OCI-LY3 (cell line): ENCODE measurements around the gene NIPSNAP2.
"Not testable (repeated sequence)": the region's sequence is repeated elsewhere in the genome, so short reads cannot be mapped to it uniquely, and the experiment has no call there.

Experiments
- H2AFZ ChIP-seq: fragments of 200-600, 300-600 bp; shearing (Covaris generic); 2 replicates; pipeline ENCODE4 v1.6.0; 2014; ENCODE audit warnings: antibody characterized with exemption, low read depth, low read length
- H3K27ac ChIP-seq: fragments of 200-600, 300-600 bp; sonication (generic); 2 replicates; pipeline ENCODE4 v1.5.1; 2014; ENCODE audit warnings: mild to moderate bottlenecking, low read length, moderate library complexity, mixed read lengths
- H3K27me3 ChIP-seq: fragments of 200-600, 300-600 bp; sonication (generic); 2 replicates; pipeline ENCODE4 v1.6.1; 2014; ENCODE audit warnings: low read depth, low read length, mixed read lengths
- H3K36me3 ChIP-seq: fragments of 200-600, 300-600 bp; sonication (generic); replicated peaks from 2 replicates; pipeline ENCODE3; 2014; ENCODE audit warnings: low read depth, low read length, mixed read lengths
- H3K4me1 ChIP-seq: fragments of 300-600, 200-600 bp; sonication (generic); 2 replicates; pipeline ENCODE4 v1.6.1; 2014; ENCODE audit warnings: low read length, mixed read lengths
- H3K4me2 ChIP-seq: fragments of 200-600, 300-600 bp; sonication (generic); 2 replicates; pipeline ENCODE4 v1.6.1; 2014; ENCODE audit warnings: low read length, mixed read lengths
- H3K4me3 ChIP-seq: fragments of 300-600, 200-600 bp; sonication (generic); 2 replicates; pipeline ENCODE4 v1.5.1; 2014; ENCODE audit warnings: antibody characterized with exemption, mild to moderate bottlenecking, low read length, moderate library complexity
- H3K79me2 ChIP-seq: fragments of 300-600, 200-600 bp; shearing (Covaris generic); 2 replicates; pipeline ENCODE4 v1.6.1; 2014; ENCODE audit warnings: mild to moderate bottlenecking, low read length, mixed read lengths
- H3K9ac ChIP-seq: fragments of 300-600, 200-600 bp; shearing (Covaris generic); 2 replicates; pipeline ENCODE4 v1.6.0; 2014; ENCODE audit warnings: mild to moderate bottlenecking, low read length, moderate library complexity
- H3K9me3 ChIP-seq: fragments of 200-600, 300-600 bp; shearing (Covaris generic); 2 replicates; pipeline ENCODE4 v1.6.1; 2014; ENCODE audit warnings: low read length, mixed read lengths; ENCODE audit not compliant: insufficient read depth
- H4K20me1 ChIP-seq: fragments of 200-600, 300-600 bp; sonication (generic); 2 replicates; pipeline ENCODE4 v1.6.1; 2016; ENCODE audit warnings: low read length, mixed read lengths; ENCODE audit not compliant: insufficient read depth
- EZH2phosphoT487 ChIP-seq: fragments of 200-600 bp; shearing (Covaris generic); IDR thresholded peaks from 2 replicates; pipeline ENCODE4 v1.6.1; 2018; ENCODE audit warnings: antibody characterized with exemption, mixed run types, low read depth
- TF ChIP-seq, protein P1 (sequence below): fragments of 200-600, 300-600 bp; sonication (generic); IDR thresholded peaks from 2 replicates; pipeline ENCODE4 v1.5.1; 2014; ENCODE audit warnings: antibody characterized with exemption, low read length, low read depth

NIPSNAP2 gene

DNA sequence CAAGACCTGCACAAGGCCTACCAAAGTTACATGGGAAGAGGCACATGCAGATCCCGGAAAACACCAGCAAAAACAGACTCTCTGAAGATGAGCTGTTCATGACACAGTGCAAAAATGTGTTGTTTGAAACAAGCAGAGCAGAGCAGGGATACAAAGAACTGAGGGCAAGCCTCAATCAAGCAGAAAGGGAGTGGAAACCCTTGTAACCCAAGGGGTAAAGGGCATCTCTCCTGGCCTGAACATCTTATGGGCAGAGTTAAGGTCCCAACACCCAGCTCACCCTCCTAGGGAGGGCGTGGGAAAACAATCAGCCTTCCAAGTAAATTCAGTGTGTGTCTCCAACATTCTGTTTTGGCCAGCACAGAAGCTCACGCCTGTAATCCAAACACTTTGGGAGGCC, 76.3 kb downstream of the NIPSNAP2 start:
- no peak overlapping the region for H3K4me3 ChIP-seq
- no peak overlapping the region for H3K27ac ChIP-seq
- no peaks in the 10 kb centered on the region for H3K79me2 ChIP-seq
- no peaks in the 10 kb centered on the region for H3K9me3 ChIP-seq
- H3K4me2 ChIP-seq = no peak overlapping the region
- no peaks in the 10 kb centered on the region for H4K20me1 ChIP-seq
- no peak for TF ChIP-seq EZH2phosphoT487
- TF ChIP-seq, protein P1, sequence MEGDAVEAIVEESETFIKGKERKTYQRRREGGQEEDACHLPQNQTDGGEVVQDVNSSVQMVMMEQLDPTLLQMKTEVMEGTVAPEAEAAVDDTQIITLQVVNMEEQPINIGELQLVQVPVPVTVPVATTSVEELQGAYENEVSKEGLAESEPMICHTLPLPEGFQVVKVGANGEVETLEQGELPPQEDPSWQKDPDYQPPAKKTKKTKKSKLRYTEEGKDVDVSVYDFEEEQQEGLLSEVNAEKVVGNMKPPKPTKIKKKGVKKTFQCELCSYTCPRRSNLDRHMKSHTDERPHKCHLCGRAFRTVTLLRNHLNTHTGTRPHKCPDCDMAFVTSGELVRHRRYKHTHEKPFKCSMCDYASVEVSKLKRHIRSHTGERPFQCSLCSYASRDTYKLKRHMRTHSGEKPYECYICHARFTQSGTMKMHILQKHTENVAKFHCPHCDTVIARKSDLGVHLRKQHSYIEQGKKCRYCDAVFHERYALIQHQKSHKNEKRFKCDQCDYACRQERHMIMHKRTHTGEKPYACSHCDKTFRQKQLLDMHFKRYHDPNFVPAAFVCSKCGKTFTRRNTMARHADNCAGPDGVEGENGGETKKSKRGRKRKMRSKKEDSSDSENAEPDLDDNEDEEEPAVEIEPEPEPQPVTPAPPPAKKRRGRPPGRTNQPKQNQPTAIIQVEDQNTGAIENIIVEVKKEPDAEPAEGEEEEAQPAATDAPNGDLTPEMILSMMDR = no peak
- H2AFZ ChIP-seq = no peak overlapping the region
- H3K27me3 ChIP-seq = no peaks in the 10 kb centered on the region
- H3K9ac ChIP-seq = no peak overlapping the region
- no peaks in the 10 kb centered on the region for H3K36me3 ChIP-seq
- no peaks in the 10 kb centered on the region for H3K4me1 ChIP-seq

DNA sequence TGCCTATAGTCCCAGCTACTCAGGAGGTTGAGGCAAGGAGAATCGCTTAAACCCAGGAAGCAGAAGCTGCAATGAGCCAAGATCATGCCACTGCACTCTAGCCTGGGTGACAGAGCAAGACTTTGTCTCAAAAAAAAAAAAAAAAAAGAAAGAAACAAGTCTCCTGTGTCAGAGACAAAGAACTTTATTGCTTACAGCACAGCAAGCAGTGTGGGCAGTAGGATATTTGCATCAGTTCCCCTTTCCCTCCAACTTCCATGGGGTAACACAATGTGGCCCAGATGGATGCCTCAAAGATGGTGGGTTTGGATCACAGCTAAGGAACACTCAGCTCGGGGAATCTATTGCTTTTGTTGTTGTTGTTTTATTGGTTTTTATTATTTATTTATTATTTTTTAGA, 81.4 kb downstream of the NIPSNAP2 start:
- H3K79me2 ChIP-seq = peaks cover 15% of the 10 kb centered on the region
- H3K4me3 ChIP-seq, H2AFZ ChIP-seq, H3K27ac ChIP-seq, H3K27me3 ChIP-seq, H3K9ac ChIP-seq, H4K20me1 ChIP-seq, H3K4me1 ChIP-seq, H3K4me2 ChIP-seq, H3K9me3 ChIP-seq, H3K36me3 ChIP-seq: not testable (repeated sequence)

DNA sequence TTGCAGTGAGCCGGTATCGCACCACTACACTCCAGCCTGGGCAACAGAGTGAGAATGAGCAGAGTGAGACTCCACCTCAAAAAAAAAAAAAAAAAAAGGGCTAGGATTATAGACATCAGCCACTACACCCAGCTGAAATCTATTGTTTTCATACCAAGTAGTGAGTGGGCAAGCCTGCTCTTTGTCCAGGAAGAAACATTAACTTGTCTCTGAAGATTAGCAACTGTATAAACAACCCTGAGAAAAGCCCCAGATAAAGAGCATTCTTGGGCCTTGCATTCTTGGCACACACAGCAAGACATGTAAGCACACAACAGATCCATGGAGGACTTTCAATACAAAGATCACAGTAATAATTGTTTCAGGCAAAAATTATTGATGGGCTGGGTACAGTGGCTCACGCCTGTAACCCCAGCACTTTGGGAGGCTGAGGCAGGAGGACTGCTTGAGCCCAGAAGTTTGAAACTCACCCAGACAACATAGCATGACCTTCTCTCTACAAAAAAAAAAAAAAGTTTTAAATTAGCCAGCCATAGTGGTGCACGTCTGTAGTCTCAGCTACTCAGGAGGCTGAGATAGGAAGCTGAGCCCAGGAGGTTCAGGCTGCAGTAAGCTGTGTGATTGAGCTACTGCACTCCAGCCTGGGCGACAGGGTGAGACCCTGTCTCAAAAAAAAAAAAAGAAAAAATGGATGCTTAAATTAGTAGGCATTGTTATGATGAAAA, 82.5 kb downstream of the NIPSNAP2 start:
- peaks cover 9% of the 10 kb centered on the region for H3K4me1 ChIP-seq
- no peak overlapping the region for H3K27ac ChIP-seq
- H3K9me3 ChIP-seq = no peaks in the 10 kb centered on the region
- no peaks in the 10 kb centered on the region for H3K27me3 ChIP-seq
- no peak overlapping the region for H3K4me3 ChIP-seq
- H3K79me2 ChIP-seq = peaks cover 25% of the 10 kb centered on the region
- H3K9ac ChIP-seq = no peak overlapping the region
- TF ChIP-seq, protein P1 = no peak
- TF ChIP-seq EZH2phosphoT487 = no peak
- no peaks in the 10 kb centered on the region for H3K36me3 ChIP-seq
- H2AFZ ChIP-seq = no peak overlapping the region
- no peak overlapping the region for H3K4me2 ChIP-seq
- H4K20me1 ChIP-seq = no peaks in the 10 kb centered on the region

DNA sequence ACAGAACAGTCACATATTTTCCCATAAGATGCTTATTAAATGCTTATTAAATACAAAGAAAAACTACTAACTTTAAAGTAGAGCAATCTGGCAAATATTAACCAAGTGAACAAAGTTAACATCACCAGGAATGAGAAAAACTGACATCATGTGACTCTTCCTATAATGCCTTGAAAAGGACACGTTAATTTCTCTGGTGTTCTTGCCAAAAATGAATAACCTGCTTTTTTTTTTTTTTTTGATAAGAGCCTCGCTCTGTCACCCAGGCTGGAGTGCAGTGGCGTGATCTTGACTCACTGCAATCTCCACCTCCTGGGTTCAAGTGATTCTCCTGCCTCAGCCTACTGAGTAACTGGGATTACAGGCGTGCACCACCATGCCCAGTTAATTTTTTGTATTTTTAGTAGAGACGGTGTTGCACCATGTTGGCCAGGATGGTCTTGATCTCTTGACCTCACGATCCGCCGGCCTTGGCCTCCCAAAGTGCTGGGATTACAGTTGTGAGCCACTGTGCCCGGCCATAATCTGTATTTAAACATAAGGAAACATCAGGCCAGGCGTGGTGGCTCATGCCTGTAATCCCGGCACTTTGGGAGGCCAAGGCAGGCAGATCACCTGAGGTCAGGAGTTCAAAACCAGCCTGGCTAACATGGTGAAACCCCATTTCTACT, 83.2 kb downstream of the NIPSNAP2 start:
- H4K20me1 ChIP-seq, H3K4me2 ChIP-seq, H3K9ac ChIP-seq, H3K4me3 ChIP-seq, H3K27ac ChIP-seq, H3K36me3 ChIP-seq, H3K4me1 ChIP-seq, H3K9me3 ChIP-seq, H3K27me3 ChIP-seq, H2AFZ ChIP-seq: not testable (repeated sequence)
- H3K79me2 ChIP-seq = peaks cover 32% of the 10 kb centered on the region

DNA sequence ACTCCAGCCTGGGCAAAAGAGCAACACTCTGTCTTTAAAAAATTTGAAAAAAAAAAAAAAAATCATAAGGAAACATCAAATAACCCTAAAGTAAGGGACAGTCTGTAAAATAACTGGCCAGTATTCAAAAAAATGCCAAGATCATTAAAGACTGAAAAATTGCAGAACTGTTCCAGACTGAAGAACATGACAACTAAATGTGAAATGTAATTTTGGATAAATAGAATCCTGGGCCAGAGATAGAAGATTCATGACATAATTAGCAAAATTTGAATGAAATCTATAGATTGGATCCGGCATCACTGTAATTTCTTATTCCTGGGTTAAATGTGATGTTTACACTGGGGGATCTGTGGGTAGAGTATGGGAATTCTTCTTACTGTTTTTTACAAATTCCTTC, 83.9 kb downstream of the NIPSNAP2 start:
- H3K27ac ChIP-seq = no peak overlapping the region
- peaks cover 38% of the 10 kb centered on the region for H3K79me2 ChIP-seq
- no peak overlapping the region for H3K9ac ChIP-seq
- no peaks in the 10 kb centered on the region for H4K20me1 ChIP-seq
- no peaks in the 10 kb centered on the region for H3K9me3 ChIP-seq
- H3K27me3 ChIP-seq = no peaks in the 10 kb centered on the region
- no peak overlapping the region for H2AFZ ChIP-seq
- H3K36me3 ChIP-seq = peaks cover 5% of the 10 kb centered on the region
- H3K4me3 ChIP-seq = no peak overlapping the region
- H3K4me1 ChIP-seq = peaks cover 15% of the 10 kb centered on the region
- no peak for TF ChIP-seq EZH2phosphoT487
- TF ChIP-seq, protein P1 = no peak
- H3K4me2 ChIP-seq = no peak overlapping the region

DNA sequence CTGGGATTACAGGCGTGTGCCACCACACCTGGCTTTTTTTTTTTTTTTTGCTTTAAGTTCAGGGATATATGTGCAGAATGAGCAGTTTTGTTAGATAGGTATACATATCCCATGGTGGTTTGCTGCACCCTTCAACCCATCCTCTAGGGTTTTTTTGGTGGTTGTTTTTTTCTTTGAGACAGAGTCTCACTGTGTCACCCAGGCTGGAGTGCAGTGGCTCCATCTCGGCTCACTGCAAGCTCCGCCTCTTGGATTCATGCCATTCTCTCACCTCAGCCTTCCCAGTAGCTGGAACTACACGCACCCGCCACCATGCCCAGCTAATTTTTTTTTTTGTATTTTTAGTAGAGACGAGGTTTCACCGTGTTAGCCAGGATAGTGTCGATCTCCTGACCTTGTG, 84.4 kb downstream of the NIPSNAP2 start:
- not testable (repeated sequence) for H3K36me3 ChIP-seq, H3K27ac ChIP-seq, H3K9me3 ChIP-seq, H3K4me3 ChIP-seq, H3K27me3 ChIP-seq, H2AFZ ChIP-seq, H3K9ac ChIP-seq, H3K4me2 ChIP-seq, H4K20me1 ChIP-seq
- Histone ChIP-seq H3K4me1 (peaks cover 20% of the 10 kb centered on the region), H3K79me2 (peaks cover 43% of the 10 kb centered on the region)
